HG03045 (cell line): ENCODE results near the gene TCTN2.

Source experiments
- ATAC-seq: cut with Tn5 transposase; IDR thresholded peaks from one replicate; pipeline ENCODE4 v1.9.1; 2021; ENCODE audit warnings: mild to moderate bottlenecking, moderate library complexity; ENCODE audit not compliant: unreplicated experiment

TCTN2 gene

DNA sequence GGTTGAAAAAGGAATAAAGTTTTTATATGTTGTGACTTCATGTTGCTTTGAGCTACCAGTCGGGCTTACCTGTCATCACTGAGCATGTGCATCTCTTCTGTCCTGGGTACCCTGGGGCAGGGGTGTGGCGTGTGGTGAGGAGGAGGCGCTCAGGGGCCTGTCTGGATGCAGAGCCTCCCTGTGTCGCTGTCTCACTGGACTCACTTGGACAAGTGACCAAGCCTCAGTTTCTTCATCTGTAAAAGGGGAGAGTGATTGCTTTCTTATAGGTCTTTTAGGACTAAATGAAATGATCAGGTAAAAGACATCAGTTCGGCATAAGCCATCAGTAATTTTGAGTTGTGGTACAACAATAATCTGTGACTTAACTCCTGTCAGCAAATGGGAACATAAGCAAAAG is 63.4 kb downstream of the TCTN2 start:
- ATAC-seq = no peak

DNA sequence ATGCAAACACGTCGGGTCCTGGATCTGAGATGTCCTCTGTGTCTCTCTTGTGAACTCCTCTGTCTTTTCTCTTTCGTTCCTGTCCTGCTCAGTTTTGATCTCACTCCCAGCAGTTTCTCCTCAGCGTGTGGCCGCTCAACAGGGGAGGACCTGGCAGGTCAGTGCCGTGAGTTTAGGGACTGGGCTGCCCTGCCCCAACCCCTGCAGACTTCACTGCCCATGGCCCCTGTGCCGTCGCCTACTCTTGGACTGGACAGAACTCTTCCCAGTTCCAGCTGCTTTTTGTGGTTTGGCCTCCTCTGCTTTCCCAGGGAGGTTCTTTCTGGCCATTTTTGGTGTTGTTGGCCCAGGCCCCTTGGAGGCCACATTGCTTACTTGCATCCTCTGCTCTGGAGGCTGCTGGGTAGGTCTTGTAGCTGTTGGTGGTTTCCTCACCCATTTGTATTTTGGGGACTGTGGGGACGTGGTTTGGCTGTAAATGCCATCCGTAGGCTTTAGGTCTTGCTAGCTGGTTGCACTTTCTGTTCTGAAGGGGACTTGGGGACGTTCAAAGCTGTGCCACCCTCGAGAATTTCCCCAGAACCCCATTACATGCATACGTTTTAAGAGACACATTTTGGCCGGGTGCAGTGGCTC is 71.1 kb downstream of the TCTN2 start:
- no peak for ATAC-seq

DNA sequence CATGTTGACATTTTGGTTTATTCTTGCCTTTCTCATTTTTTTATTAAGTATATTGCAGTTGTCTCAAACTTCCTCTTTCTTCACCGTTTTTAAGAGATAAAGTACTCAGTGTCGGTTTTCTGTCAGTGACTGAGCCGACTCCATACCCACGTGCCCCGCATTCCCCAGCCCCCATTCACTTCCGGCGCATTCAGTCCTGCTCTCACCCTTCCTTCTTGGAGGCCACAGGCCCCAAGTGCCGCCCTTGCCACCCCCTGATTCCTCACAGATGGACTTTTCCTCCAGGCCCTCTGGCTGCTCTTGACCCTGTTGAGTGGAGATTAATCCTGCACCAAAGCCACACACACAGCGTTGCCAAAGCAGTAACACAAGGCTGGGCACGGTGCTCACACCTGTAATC is 72.1 kb downstream of the TCTN2 start:
- no peak for ATAC-seq

- no peak for ATAC-seq
Observed at GRCh38 chr12:123744836-123745235, 73.9 kb downstream of the TCTN2 start.

DNA sequence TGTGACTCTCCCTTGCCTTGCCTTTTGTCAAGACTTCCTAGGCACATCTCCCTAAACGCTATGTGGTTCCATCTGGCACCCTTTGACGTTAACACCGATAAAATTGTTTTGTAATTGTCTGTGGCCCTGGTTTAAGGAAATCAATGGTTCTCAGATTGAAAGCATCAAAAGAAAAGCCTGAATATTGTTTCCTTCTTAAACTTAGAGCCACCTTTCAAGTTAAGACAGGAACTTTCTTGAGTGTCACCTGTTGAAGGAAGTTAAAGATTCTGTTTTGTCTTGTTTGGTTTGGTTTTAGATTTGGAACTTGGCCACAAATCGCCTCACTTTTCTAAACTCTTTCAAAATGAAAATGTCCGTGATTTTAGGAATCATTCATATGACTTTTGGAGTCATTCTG is 76.4 kb downstream of the TCTN2 start:
- no peak for ATAC-seq

DNA sequence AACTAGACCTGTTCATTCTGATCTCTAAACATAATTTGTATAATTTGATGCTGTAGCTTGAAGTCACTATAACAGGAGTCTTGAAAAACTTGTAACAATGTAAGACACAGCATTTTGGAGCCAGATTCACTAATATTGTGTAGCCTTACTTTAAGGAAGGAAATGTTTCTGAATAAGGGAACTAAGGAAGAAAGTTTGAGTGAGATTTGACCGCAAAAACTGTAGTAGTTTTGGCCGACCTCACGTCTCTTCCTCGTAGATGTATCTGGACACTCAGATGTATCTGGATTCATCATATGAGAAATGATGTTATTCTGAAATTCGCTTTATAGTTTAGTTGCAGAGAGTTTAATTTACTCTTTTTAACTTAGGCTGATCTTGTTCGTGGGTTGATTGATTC is 77.2 kb downstream of the TCTN2 start:
- ATAC-seq = no peak

GRCh38 chr12:123748661-123749060 is 77.7 kb downstream of the TCTN2 start:
- no peak for ATAC-seq

DNA sequence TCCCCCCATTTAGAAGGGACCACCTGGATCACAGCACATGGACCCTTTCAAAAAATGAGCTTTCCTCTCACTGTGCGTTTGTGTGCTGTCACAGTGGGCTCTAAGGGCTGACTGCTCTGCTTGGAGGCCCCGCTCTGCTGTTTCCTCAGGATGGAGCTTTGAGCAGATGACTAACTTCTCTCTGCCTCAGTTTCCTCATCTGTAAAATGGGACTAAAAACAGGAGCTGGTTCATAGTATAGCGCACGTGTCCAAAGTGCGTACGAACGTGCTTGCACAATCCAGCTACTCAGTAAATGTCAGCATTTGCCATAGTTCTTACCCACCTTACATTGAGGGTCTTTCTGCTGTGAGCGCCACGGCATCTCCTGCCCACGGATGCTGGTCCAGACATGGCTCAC is 78.4 kb downstream of the TCTN2 start:
- ATAC-seq = no peak

DNA sequence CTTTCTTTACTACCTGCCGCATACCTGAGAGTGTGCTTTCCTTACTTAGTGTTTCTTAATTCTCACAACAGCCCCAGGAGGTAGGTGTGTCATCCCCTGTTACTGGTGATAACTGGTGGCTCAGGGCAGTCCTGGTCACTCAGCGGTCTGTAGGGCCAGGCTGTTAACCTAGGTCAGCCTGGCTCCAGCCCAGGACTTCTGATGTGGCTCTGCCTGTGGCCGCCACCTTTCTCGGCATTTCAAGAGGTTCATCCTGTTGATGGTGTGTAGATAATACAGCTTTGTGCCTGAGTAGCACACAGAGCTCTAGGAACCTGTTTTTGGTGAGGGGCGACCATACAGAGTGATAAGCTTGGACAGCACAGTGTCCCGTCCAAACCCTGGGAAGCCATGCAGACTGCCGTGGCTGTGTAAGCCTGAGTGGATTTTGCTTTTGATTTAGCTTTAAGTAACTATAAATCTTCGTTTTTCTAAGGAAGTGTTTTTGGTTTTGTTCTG is 79.3 kb downstream of the TCTN2 start:
- ATAC-seq = no peak

DNA sequence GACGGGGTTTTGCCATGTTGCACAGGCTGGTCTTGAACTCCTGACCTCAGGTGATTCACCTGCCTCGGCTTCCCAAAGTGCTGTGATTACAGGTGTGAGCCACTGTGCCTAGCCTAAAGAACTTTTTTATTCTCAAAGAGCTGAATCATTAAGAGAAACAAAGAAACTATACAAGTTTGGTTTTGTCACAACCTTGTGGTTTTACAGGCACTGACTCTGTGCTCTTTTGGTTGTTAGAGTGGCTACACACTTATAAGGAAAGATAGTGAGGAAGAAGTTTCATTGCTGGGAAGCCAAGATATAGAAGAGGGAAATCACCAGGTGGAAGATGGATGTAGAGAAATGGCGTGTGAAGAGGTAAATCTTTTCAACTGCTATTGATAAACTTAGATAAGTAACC is 81.1 kb downstream of the TCTN2 start:
- no peak for ATAC-seq

- no peak for ATAC-seq
Observed at GRCh38 chr12:123754041-123754772, 83.3 kb downstream of the TCTN2 start.

- no peak for ATAC-seq
Observed at GRCh38 chr12:123757561-123757960, 86.6 kb downstream of the TCTN2 start.
